Tibial nerve (tissue), 3 donors: ENCODE results near the gene TMEM92.

Source experiments
- POLR2A ChIP-seq, 2 donors: fragments of 450-650 bp; IDR thresholded peaks; one replicate each; pipeline ENCODE4 v1.6.1; 2017; ENCODE audit warnings: antibody characterized with exemption in 2 of 2, mild to moderate bottlenecking in 2 of 2, moderate library complexity in 2 of 2
- TF ChIP-seq, protein P1 (sequence below), 5 experiments: fragments of 200-600 bp in 3 of 5; fragments of 450-650 bp in 2 of 5; sonication (generic) in 3 of 5; IDR thresholded peaks; one replicate each; pipeline ENCODE4 v1.5.1; 2016 to 2019; ENCODE audit warnings: antibody characterized with exemption in 5 of 5, mild to moderate bottlenecking in 3 of 5, moderate library complexity in 2 of 5

DNA sequence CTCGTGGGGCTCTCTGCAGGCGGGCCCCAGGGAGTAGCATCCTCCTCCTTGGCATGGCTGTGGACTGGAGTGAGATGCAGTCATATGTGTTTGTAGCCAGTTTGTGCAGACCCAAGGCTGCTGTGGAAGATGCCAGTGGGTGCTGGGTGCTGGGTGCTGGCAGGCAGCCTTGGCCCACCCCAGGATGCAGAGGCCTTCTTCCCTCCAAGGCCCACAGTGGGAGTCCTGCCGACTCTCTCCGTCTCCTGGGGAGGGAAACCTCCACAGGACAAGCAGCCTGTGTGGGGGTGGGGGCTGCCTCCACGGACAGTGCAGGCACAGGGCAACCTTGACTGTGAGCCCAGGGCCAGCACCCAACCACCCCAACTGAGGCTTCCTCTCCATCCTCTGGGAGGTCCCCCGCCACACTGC is 13.8 kb upstream of the TMEM92 start:
- TF ChIP-seq, protein P1, sequence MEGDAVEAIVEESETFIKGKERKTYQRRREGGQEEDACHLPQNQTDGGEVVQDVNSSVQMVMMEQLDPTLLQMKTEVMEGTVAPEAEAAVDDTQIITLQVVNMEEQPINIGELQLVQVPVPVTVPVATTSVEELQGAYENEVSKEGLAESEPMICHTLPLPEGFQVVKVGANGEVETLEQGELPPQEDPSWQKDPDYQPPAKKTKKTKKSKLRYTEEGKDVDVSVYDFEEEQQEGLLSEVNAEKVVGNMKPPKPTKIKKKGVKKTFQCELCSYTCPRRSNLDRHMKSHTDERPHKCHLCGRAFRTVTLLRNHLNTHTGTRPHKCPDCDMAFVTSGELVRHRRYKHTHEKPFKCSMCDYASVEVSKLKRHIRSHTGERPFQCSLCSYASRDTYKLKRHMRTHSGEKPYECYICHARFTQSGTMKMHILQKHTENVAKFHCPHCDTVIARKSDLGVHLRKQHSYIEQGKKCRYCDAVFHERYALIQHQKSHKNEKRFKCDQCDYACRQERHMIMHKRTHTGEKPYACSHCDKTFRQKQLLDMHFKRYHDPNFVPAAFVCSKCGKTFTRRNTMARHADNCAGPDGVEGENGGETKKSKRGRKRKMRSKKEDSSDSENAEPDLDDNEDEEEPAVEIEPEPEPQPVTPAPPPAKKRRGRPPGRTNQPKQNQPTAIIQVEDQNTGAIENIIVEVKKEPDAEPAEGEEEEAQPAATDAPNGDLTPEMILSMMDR (IDR thresholded peaks at IDR 0.05): no peak
- TF ChIP-seq POLR2A (IDR thresholded peaks at IDR 0.05): no peak
